Brain microvascular endothelial cell (primary cell): ENCODE data around the gene CHCT1.

Experiments used
- DNase-seq: peaks from one replicate; pipeline ENCODE4 v3.0.0-alpha.2; 2020
- H3K27ac ChIP-seq: fragments of 250-450 bp; sonication (Bioruptor Pico); 2 replicates; pipeline ENCODE4 v1.5.1; 2020; ENCODE audit warnings: mild to moderate bottlenecking, moderate library complexity
- H3K27me3 ChIP-seq: fragments of 250-450 bp; sonication (Bioruptor Pico); replicated peaks from 2 replicates; pipeline ENCODE4 v1.5.1; 2020; ENCODE audit warnings: mild to moderate bottlenecking
- H3K36me3 ChIP-seq: fragments of 250-450 bp; sonication (Bioruptor Pico); replicated peaks from 2 replicates; pipeline ENCODE4 v1.5.1; 2020; ENCODE audit warnings: mild to moderate bottlenecking
- H3K4me3 ChIP-seq: 2 replicates; pipeline ENCODE4 v1.5.1; 2011; ENCODE audit warnings: low read depth, mild to moderate bottlenecking, control low read depth, low read length, moderate library complexity
- CTCF ChIP-seq: IDR thresholded peaks from 2 replicates; pipeline ENCODE4 v1.5.1; 2011; ENCODE audit warnings: low read depth, mild to moderate bottlenecking, moderate library complexity, low read length, control low read depth, inconsistent platforms; ENCODE audit errors: missing control alignments
- in situ Hi-C: cut with HindIII; loops from 2 replicates; pipeline ENCODE4 v1.10.0; 2017; ENCODE audit warnings: low sequenced_read_pairs, low pct_ligation_motif_present

CHCT1 gene

DNA sequence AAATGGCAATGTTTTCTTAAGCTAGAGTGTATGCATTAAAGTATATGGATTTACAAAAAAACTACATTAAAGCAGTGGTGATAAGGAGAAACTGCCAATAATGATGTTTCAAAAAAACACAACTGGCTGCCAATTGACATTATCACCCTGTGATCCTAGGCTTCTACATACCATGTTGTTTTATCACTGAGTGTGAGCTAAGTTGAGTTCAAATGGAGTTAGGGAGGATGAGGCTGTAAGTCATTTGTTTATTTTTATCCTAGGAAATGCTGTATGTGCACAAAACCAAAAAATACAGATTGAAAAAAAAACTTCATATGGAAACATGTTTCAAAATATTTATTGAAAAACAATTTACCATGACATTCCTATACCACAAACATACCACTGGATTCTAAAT, 22.9 kb downstream of the CHCT1 start:
- Histone ChIP-seq H3K4me3 (no peak overlapping the region), H3K27me3 (no peaks in the 10 kb centered on the region), H3K36me3 (peaks cover 17% of the 10 kb centered on the region), H3K27ac (no peak overlapping the region)
- no peak for DNase-seq
- TF ChIP-seq CTCF, result no peak
- in situ Hi-C loops, result no loop called here

GRCh38 chr17:60447375-60447774, 25.1 kb downstream of the CHCT1 start:
- in situ Hi-C loops, result no loop called here
- H3K27ac ChIP-seq, result no peak overlapping the region
- TF ChIP-seq CTCF, result no peak
- H3K36me3 ChIP-seq, result peaks cover 28% of the 10 kb centered on the region
- no peak for DNase-seq
- H3K27me3 ChIP-seq, result no peaks in the 10 kb centered on the region
- H3K4me3 ChIP-seq, result no peak overlapping the region

- in situ Hi-C loops, result no loop called here
- no peak for TF ChIP-seq CTCF
- no peak overlapping the region for H3K27ac ChIP-seq
- H3K4me3 ChIP-seq, result no peak overlapping the region
- DNase-seq, result no peak
- peaks cover 54% of the 10 kb centered on the region for H3K36me3 ChIP-seq
- H3K27me3 ChIP-seq, result no peaks in the 10 kb centered on the region
Measured at GRCh38 chr17:60451071-60451470, 28.8 kb downstream of the CHCT1 start.

DNA sequence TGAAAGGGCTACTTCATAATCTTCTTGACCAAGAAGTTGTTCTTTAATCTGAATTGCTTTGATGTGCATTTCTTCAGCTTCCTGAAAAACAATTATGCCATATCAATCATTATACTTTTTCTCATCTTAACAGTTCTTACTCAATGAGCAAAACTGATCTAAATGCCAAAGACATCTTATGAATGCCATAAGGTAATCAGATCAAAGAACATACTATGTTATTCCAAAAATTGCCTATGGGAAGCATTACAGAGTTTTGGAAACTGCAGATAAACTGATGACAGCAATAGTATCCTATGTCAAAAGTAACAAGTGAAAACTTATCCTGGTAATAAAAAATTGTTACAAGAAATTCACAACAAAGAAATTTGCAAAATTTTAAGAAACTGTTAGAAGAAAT, 29.7 kb downstream of the CHCT1 start:
- in situ Hi-C loops, result no loop called here
- no peak overlapping the region for H3K27ac ChIP-seq
- DNase-seq, result no peak
- no peak overlapping the region for H3K4me3 ChIP-seq
- peaks cover 54% of the 10 kb centered on the region for H3K36me3 ChIP-seq
- H3K27me3 ChIP-seq, result no peaks in the 10 kb centered on the region
- TF ChIP-seq CTCF, result no peak

- in situ Hi-C loops, result no loop called here
- H3K36me3 ChIP-seq, result peaks cover 58% of the 10 kb centered on the region
- H3K27me3 ChIP-seq, result no peaks in the 10 kb centered on the region
- no peak for DNase-seq
- TF ChIP-seq CTCF, result no peak
- H3K27ac ChIP-seq, result no peak overlapping the region
- no peak overlapping the region for H3K4me3 ChIP-seq
Measured at GRCh38 chr17:60455378-60455777, 33.1 kb downstream of the CHCT1 start.

DNA sequence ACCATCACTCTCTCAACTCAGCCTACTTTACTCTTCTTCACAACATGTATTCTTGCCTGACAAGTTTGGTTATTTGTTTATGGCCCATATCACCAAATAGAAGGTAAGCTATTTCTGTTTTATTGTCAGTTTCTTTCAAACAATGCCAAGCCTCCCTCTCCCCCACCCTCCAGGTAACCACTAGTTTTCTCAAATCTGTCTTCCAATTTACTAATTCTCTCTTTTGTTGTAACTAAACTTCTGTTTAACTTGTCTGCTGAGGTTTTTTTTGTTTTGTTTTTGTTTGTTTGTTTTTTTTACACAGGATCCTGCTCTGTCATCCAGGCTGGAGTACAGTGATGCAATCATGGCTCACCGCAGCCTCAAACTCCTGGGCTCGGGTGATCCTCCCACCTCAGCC, 34.9 kb downstream of the CHCT1 start:
- Histone ChIP-seq H3K4me3 (no peak overlapping the region), H3K27me3 (no peaks in the 10 kb centered on the region), H3K27ac (no peak overlapping the region), H3K36me3 (peaks cover 62% of the 10 kb centered on the region)
- TF ChIP-seq CTCF, result no peak
- in situ Hi-C loops, result no loop called here
- DNase-seq, result no peak
